ENCODE measurements around the gene CTIF.
A peak's percentile ranks its signal among the peaks of the same experiment; 100 is the strongest.

CTIF gene

DNA sequence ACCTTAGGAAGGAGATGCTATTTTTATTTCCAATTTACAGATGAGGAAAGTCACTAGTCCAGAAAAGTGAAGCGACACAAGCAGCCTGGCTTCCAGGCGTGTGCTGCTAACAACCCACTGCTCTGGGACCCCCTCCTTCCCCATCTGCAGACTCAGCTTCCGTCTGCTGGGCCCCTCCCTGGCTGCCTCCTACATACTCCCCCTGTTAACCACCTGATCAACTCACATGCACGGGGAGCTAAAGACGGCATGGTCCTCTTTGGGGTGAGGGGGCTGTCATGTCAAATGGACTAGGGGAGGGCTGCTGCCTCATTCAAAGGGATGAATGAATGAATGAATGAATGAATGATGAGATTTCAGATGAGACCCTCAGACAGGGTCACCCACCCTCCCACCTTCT lies 184.2 kb downstream of the CTIF start:
- H3K4me3 ChIP-seq (replicated peaks; ENCODE audit: low read depth, low read length): no peak overlapping the region
- TF ChIP-seq, protein P1, sequence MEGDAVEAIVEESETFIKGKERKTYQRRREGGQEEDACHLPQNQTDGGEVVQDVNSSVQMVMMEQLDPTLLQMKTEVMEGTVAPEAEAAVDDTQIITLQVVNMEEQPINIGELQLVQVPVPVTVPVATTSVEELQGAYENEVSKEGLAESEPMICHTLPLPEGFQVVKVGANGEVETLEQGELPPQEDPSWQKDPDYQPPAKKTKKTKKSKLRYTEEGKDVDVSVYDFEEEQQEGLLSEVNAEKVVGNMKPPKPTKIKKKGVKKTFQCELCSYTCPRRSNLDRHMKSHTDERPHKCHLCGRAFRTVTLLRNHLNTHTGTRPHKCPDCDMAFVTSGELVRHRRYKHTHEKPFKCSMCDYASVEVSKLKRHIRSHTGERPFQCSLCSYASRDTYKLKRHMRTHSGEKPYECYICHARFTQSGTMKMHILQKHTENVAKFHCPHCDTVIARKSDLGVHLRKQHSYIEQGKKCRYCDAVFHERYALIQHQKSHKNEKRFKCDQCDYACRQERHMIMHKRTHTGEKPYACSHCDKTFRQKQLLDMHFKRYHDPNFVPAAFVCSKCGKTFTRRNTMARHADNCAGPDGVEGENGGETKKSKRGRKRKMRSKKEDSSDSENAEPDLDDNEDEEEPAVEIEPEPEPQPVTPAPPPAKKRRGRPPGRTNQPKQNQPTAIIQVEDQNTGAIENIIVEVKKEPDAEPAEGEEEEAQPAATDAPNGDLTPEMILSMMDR (IDR thresholded peaks at IDR 0.05; ENCODE audit: low read depth, low read length, missing control alignments): no peak
- DNase-seq (ENCODE audit: extremely low read depth, low read depth): no peak

DNA sequence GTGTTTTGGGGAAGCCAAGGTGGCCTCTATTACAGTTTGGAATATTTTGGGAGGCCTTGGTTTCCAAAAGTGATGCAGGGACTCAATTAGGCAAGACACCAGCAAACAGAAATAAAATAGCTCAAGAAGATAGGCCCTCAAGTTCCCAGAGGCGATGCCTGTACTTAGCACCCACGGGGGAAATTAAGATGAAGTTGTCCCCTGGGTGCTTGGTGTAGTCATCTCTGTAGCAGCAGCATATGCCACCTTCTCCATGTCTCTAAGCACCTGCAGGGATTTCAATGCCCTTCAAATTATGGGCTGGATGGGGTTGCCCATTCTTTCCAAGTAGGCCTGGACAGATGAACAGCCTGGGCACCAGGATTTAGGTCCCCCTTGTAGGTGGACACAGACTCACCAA lies 185.0 kb downstream of the CTIF start:
- TF ChIP-seq, protein P1 (IDR thresholded peaks at IDR 0.05; ENCODE audit: low read depth, low read length, missing control alignments): no peak
- no peak for DNase-seq (ENCODE audit: extremely low read depth, low read depth)
- H3K4me3 ChIP-seq (replicated peaks; ENCODE audit: low read depth, low read length): no peak overlapping the region

DNA sequence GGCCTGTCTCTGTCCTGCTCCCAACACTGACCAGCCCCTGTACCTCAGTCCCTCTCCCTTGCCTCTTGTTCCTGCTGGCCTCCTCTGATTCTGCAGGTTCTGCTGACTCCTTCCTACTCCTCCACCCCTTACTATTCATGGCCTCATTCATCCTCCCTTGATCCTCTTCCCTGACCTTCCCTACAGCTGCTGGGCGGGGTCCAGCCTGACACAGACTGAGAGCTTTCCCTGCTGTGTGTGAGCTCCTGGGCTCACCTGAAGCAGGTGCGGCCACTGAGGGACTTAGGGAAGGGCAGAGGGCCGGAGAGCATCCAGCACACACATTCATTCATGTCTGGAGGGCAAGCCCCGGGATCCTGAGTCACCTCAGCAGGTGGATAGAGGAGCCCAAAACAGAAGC lies 185.6 kb downstream of the CTIF start:
- TF ChIP-seq, protein P1 (IDR thresholded peaks at IDR 0.05; ENCODE audit: low read depth, low read length, missing control alignments): no peak
- no peak overlapping the region for H3K4me3 ChIP-seq (replicated peaks; ENCODE audit: low read depth, low read length)
- no peak for DNase-seq (ENCODE audit: extremely low read depth, low read depth)

DNA sequence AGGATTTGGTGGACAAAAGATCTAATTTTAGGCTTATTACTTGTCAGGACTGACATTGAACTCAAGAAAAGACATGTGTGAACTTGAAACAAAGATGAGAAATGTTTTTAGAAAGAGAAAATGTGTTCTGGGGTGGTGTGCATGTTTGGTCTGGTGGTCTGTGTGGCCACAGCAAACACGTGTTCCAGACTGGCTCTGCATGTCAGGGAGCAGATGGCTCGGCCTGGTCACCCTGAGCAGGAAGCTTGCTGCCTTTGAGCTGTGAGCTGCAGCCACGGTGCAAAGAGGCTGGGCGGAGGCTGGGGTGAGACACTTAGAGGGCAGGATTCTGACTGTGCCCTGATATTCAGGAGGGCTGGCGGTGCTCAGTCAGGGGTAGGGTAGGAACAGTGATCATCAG lies 186.1 kb downstream of the CTIF start:
- H3K4me3 ChIP-seq (replicated peaks; ENCODE audit: low read depth, low read length): no peak overlapping the region
- no peak for DNase-seq (ENCODE audit: extremely low read depth, low read depth)
- TF ChIP-seq, protein P1 (IDR thresholded peaks at IDR 0.05; ENCODE audit: low read depth, low read length, missing control alignments): no peak

DNA sequence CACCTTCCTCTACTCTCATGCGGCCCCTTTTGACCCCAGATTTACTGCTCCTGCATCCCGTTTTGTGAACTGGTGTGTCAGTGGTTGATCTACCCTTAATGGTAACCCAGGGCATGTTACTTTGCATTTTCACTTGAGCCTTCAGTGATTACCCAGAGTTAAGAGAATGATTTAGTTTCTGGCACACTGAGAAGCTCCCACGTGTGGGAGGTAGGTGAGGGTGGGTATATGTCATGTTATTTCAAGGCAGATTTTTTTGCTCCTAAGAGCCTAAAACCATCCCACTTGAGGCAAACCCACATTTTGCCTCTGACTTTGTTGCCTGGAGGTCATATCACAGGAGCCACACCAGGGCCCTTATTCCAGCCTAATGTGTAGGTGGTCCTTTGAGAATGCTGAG lies 186.7 kb downstream of the CTIF start:
- no peak overlapping the region for H3K4me3 ChIP-seq (replicated peaks; ENCODE audit: low read depth, low read length)
- no peak for DNase-seq (ENCODE audit: extremely low read depth, low read depth)
- TF ChIP-seq, protein P1 (IDR thresholded peaks at IDR 0.05; ENCODE audit: low read depth, low read length, missing control alignments): no peak

DNA sequence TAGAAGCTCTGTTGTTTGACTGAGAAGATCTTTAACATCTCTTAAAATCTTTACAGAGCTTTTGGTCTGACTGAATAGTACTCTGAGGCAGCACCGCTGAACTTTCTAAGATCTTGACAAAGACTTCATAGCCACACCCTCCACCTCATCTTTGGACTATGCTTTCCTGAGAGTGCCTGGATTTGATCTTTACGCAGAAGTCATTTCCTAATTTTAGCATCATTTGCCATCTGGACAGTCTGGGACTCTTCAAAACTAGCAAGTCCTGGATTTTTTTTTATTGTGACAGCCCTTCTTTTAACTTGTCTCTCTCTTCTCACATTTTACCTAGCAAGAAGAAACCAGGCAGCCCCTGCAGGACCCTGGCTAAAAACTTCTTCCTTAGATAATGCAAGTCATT lies 188.8 kb downstream of the CTIF start:
- no peak overlapping the region for H3K4me3 ChIP-seq (replicated peaks; ENCODE audit: low read depth, low read length)
- TF ChIP-seq, protein P1 (IDR thresholded peaks at IDR 0.05; ENCODE audit: low read depth, low read length, missing control alignments): no peak
- DNase-seq (ENCODE audit: extremely low read depth, low read depth): peak; percentile 24

DNA sequence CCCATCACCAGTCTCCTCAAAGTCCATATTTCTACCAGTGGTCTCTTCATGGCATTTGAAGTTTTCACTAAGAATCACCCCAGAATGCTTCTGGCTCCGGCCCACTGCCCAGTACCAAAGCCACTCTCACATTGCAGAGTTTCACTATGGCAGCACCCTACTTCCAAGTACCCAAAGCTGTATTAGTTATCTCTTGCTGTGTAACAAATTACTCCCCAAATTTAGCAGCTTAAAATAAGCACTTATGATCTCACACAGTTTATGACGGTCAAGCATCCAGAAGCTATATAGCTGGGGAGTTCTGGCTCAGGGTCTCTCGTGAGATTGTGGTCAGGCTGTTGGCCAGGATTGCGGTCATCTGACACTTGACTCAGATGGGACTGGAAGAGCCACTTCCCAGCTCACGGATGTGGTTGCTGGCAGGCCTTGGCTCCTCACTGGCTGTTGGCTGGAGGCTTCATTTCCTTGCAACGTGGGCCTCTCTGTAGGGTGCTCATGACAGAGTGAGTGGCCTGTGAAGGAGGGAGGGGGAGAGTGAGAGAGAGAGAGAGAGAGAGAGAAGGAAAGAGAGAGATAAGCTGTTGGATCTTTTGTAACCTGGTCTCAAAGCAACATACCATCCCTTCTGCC lies 189.5 kb downstream of the CTIF start:
- no peak overlapping the region for H3K4me3 ChIP-seq (replicated peaks; ENCODE audit: low read depth, low read length)
- TF ChIP-seq, protein P1 (IDR thresholded peaks at IDR 0.05; ENCODE audit: low read depth, low read length, missing control alignments): no peak
- peak; percentile 93 for DNase-seq (ENCODE audit: extremely low read depth, low read depth)

Measured in HFF-Myc (cell line).